HG03442 (cell line): ENCODE results near the gene LATS1.
"Not testable (repeated sequence)": the region's sequence is repeated elsewhere in the genome, so short reads cannot be mapped to it uniquely, and the experiment has no call there.

Experiments used
- ATAC-seq: cut with Tn5 transposase; IDR thresholded peaks from one replicate; pipeline ENCODE4 v1.9.1; 2021; ENCODE audit warnings: mild to moderate bottlenecking, moderate library complexity; ENCODE audit not compliant: unreplicated experiment

Gene LATS1

DNA sequence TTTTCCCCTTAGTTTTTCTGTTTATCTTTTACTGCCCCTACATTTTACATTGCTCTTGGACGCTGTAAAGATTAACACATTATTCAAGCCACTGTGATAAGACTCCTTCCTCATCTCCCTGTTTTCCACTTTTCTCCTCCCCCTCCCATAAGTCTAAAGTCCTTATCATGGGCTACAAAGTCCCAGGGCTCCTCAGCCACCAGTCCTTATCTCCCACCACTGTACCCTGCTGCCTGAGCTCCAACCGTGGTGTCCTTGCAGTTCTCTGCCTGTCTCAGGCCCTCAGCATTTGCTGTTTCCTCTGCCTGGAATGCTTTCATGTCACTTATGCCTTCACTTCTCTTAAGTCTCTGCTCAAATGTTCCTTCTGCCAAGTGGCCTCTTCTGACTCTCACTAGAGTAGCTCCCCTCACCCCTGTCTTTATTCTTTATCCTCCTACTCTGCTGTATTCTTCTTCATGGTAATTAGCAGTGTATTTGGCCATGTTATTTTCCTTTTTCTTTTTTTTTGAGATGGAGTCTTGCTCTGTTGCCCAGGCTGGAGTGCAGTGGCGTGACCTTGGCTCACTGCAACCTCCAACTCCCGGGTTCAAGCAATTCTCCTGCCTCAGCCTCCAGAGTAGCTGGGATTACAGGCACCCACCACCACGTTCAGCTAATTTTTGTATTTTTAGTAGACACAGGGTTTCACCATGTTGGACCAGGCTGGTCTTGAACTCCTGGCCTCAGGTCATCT, 10.8 kb upstream of the LATS1 start:
- ATAC-seq, result no peak

DNA sequence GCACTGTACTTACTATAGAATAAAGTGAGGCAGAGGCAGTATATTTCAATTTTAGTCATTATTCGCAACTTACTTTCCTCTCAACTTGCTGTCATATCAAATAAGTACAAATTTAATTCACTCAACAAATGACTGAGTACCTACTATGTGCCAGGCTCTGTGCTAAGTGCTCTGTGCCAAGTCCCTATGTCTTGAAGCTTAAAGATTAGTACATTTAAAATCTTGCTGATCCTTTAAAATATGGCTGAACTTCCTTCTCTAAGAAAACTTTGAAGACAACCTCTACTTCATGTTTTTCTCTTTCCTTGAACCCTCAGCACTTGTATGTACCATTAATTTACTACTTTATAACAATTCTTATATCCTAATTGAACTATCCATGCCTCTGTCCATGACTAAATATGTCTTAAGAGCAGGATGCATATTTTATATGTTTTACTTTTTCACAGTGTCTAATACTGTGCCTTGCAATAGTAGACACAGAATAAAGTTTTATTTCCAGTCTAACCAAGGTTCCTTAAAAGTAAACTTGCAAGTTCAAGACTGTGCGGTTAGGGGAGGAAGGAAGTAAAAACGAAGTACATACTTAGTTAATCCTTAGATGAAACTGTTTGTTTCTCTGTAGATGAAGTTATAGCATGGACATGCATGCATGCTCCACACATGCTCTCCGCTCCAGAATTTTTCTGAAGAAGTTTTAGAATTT, 10.0 kb upstream of the LATS1 start:
- ATAC-seq, result no peak

DNA sequence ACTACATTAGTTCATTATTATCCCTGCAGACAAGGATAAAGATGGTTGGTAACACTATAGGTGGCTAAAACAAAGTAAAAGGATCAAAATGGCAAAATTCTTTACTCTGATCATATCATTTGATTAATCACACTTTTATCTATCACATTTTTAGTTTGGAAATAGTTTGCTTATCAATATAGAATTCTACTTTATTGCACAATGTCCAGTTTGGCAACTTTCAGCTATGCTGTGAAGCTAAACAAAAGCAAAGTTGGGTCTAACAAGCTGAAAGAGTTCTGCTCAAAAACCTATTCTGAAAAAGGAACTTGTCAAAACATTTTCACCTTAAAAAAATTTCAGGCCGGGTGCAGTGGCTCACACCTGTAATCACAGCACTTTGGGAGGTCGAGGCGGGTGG, 7.9 kb upstream of the LATS1 start:
- no peak for ATAC-seq

DNA sequence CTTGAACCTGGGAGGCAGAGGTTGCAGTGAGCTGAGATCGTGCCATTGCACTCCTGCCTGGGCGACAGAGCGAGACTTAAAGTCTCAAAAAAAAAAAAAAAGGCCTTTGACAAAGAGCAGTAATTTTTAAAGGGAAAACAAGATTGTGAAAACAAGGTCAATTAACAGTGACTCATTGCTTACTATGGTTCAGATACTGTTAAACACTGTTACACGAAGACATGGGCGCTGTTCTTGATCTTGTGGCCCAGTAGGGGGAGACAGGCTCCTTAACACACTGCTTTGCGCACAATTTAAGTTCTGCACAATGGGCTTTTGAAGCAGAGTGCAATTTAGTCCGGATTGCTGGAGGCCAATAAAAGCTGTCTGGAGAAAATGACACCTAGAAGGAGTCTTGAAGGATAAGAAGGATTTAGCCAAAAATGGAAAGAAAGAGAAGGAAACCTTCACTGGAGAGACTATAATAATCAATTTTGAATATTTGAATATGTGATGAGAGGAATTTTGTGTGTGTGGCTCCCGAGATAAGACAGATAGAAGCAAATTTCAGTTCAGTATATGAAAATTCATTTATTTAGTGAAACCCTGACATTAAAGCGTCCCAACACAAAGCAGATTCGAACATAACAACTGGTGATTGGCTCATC, 6.0 kb upstream of the LATS1 start:
- no peak for ATAC-seq

DNA sequence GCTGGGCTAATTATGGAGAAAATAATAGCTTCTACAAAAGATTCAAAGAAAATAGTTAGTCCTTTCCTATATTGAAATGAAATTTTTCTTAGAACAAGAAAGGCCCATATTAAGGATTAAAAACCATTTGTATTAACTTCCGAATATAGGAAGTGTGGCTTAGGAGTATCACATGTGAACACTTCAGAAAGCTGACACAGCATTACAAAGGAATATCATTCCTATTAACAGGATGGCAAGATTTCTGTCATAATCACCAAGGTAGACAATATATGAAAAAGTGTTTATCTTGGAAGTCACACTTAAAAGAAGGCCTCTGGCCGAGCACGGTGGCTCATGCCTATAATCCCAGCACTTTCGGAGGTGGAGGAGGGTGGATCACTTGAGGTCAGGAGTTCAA, 5.4 kb upstream of the LATS1 start:
- no peak for ATAC-seq

DNA sequence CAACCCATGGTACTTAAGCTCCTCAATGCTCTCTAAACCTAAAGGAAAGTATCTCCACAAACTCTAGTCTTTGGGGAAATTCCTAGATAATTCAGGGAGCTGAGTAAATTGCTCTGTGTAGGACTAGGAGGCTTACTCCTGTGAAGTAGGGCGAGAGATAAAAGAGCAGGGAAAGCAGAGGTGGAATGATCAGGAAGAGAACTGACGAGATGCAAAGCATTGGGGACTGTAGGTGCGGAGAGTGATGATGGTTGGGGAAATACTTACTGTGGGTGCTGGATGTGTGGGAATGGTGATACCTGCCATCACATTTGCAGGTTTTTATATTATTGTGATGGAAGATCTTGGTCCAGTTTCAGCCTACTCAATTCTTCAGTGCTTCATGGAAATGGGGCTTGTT, 1.6 kb upstream of the LATS1 start:
- ATAC-seq, result no peak

DNA sequence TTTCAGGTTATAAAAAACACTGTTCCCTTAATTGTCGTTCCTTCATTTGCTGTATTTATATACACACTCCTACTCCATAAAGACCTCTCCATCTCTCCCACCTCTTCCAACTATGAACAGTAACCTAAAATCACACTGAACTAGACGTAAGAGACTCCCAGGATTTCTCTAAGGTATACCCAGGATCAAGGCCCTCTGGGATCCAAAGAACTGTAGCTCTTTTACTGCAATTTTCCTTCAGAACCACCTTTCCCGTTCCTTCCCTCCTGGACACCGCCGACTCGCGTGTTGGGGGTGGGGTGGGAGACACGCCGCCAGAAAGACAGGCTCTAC, 680 bp downstream of the LATS1 start:
- ATAC-seq, result no peak

DNA sequence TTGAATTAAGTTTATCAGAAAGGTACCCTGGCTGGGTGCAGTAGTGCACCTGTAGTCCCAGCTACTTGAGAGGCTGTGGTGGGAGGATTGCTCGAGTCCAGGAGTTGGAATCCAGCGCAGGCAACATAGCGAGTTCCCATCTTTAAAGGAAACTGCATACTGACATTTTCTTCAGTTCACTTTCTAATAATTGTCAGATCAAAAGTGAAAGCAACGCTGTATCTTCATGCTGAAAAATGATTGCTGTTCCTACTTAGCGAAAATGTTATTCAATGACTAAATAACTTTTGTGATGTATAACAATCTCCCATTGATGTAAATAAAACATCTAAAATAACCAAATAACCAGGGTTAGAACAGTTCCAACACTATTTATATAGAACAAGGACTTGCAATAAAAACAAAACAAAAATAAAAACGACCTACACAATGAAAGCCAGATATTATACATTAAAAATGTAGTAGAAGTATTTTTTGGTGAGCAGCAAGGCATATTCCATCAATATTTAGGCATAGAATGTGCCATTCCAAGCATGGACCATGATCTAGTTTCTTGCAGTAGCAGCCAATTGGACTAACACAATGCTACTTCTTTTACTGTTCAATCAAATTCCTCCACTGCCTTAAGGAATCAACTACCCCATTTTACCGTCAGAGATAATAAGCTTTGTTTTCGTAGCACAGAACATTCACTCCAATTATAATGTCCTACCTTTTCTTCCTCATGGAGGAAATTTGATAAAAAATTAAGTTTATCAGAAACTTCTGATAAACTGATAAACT, 1.5 kb downstream of the LATS1 start:
- ATAC-seq, result no peak

DNA sequence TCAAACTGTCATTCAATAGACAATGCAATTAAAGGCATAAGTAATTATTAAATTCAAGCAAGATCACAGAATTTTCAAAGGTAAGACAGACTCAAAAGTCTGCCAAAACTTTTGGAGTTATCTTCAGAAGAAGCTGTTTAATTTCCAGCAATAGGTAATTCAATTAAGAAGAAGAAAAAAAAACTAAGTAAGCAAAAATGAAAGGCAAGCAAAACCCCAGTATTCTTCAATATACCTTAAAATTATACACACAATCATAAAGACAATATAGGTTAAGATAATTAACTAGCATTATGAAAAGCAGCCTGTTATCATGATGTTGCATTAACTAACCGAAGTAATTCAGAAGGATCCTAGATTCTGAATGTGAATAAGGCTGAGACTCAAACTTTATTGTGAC, 3.5 kb downstream of the LATS1 start:
- ATAC-seq, result no peak

DNA sequence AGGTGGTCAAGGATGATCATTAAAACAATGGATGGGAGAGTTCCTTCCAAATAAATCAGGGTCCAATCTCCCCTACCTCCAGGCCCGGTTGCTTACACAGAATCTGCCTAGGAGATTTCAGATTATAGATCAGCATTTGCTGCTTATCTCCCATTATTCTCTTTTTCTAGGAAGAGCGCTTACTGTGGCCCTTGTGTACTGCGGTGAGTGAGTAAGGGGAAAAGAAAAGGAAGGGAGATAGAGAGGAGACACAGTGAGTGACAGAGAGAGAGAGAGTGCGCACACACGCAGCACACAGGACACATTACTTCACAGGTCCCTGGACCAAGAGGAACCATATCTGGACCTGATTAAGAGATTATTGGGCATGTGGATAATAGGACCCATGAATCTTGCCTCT, 6.2 kb downstream of the LATS1 start:
- no peak for ATAC-seq

DNA sequence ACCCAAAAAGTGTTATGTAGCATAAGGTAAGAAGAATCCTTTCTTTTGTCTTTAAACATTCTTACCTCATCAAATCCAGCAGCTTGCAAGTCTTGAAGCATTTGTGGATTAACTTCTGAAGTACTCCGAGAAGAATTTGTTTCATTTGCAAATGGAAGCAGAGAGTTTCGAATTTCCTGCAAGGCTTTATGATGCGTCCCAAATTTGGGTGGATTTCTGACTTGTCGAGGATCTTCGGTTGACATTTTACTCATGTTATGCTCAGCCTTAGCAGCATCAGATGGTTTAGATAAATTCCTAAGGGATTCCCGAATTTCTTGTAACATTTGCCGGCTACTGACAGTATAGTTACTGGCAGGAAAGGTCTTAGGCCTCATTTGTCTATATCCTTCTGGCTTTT, 16.2 kb downstream of the LATS1 start:
- no peak for ATAC-seq

DNA sequence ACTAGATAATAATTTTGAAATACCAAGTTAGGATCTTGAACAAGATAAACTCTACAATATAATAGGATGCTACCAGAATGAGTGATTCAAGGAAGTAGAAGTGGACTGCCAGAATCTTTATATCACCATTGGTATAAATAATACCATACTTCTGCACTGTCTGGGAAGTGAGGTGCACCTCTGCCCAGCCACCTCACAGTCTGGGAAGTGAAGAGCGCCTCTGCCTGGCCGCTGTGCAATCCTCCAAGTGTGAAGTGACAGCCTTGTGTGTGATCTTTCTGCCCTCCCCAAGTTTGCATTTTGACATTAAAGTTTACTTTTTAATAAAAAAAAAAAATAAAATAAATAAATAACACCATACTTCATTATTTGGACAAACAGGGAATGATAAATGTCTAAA, 18.8 kb downstream of the LATS1 start:
- no peak for ATAC-seq

DNA sequence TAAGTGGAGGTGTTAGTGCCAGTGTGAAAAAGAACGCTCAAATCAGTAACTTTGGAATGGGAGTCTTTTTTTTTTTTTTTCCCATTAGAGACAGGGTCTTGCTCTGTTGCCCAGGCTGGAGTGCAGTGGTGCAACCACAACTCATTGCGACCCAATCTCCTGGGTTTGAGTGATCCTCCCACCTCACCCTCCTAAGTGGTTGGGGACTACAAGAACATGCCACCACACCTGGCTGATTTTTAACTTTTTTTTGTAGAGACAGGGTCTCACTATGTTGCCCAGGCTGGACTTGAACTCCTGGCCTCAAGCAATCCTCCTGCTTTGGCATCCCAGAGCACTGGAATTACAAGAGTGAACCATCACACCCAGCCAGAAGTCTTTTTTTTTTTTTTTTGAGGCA, 19.7 kb downstream of the LATS1 start:
- ATAC-seq, result no peak

DNA sequence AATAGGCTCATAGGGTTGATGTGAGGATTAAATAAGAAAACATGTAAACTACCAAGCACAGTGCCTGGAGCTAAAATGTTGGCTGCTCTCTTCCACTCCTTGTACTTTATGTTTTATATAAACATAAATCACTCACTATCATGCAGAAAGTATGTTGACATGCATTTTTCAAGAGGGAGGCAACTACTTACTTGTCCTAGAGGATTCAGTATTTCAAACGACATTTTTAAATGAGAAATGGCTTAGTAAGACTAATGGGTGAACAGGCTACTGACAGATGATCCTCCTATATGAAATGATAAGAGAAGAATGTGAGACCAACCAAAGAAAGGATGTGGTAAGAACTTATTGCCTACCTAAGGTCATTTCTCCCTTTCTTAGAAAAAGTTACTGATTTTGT, 21.0 kb downstream of the LATS1 start:
- ATAC-seq, result no peak

DNA sequence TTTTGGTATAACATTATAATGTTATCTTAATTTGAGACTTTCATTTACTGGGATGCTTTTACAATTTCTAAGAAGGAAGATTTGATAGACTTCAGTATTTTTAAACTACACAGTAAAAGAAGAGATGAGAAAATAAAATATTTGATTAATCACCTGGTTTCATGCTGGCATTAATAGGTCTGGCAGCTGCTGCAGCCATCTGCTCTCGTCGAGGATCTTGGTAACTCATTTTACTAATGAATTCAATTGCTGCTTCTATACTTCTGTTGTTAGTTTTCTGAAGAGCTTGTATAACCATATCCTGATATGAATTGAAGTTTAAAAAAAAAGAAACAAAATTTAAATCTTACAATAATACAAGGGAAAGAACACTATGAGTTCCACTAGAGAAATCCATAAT, 23.0 kb downstream of the LATS1 start:
- ATAC-seq, result no peak

DNA sequence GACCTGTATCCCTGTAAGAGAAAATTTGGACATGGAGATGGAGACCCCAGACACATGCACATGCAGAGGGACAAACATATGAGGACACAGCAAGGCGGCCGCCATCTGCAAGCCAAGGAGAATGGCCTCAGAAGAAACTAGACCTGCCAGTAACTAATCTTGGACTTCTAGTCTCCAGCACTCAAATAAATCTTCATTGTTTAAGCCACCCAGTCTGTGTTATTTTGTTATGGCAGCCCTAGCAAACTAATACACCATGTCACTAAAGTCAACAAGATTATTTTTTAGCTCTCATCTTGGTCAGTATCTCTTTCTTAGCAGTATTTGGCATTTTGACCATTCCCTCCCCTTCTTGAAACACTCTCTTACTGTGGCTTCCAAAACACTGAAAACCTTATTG, 26.7 kb downstream of the LATS1 start:
- ATAC-seq, result no peak

DNA sequence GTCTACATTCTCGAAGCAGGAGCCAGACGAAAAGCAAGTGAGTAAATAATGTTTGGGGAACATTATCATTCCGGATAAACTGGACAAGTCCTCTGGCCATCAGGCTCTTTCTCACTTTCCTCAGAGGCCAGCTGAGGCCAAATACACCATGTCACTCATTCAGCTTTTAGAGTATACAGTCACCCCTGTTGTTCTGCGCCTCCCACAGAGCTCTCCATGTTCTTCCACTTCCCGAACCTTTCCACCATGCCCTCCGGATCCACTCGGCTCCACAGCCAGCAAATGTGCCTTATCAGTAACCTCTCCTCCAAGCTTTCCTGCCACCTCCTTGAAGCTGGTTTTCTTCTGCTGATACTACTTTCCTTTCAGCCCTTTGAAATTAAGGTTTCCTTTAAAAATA, 31.7 kb downstream of the LATS1 start:
- ATAC-seq, result no peak

DNA sequence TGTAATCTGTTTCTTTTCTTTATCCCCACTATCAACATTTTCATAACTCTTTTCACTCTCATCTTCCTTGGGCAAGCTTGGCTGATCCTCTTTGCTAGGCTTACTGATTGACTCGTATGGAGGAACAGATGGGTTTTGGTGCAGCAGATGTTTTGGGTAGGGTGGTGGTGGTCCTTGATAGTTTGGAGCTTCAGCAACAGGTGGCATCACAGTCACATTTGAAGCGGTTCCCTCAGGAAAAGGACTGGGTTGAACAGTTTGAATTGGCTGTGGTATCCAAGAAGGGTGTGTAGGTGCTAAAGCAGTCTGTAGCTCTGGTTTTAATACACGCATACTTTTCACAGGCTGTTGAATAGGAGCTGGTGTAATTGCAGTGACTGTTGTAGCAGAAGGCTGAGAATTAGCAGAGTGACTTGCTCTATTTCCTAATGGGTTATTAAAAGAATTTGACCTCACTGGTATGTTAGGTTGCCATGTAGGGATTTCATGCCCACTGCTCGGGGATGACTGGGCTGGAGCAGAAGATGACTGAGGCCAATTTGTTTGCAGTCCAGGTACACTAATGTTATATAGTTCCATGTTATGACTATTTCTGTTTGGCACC, 34.5 kb downstream of the LATS1 start:
- no peak for ATAC-seq

DNA sequence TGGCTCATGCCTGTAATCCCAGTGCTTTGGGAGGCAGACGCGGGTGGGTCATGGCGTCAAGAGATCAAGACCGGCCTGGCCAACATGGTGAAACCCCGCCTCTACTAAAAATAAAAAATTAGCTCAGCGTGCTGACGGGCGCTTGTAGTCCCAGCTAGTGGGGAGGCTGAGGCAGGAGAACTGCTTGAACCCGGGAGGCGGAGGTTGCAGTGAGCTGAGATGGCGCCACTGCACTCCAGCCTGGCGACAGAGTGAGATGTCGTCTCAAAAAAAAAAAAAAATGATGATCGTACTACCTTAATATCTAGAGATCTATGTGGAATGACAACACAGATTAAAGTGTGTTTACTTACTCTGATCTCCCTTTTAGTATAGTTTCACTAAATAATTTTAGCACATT, 36.1 kb downstream of the LATS1 start:
- ATAC-seq, result not testable (repeated sequence)

DNA sequence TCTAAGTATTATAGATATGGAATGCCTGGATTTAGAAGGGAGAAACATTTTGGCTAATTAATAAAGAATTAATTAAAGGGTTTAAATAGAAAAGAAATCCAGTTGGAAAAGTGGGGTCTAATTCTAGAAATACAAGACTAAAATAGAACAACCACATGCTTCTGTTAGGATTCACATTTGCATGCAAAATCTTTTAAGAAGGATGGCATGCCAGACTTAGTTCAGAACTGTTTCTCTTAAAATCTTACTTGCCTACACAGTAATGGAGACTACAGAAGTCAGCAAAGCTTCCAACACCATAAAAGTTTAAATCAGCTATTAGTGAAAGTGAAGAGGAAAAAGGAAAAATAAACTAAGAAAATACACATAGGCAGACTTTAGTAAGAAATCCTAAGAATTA, 36.7 kb downstream of the LATS1 start:
- ATAC-seq, result no peak

DNA sequence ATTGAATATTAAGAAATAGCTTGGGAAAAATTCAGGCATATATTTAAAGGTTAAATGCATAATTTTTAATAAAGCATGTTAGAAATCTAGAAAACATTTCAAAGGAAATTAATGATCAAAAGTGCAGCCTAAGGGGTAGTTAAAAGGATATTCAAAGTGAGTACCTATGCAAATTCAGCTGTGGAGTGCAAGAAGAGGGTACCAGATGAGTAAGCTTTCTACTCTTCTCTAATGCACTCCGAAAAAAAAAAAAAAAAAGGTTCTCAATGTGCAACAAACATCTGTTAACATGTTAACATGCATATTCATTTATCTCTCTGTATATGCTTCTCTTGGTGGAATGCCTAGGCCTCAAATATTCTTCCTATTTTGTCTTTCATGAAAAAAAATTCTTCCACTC, 37.4 kb downstream of the LATS1 start:
- ATAC-seq, result peak; percentile 77
